CD14-positive monocyte (primary cell): ENCODE measurements around the gene CDX2. TPM values are rescaled to one million over a fixed set of nuclear protein-coding genes. Genes with fewer than 3 reads are reported as not detected.
A peak's percentile ranks its signal among the peaks of the same experiment; 100 is the strongest.

Experiments
- DNase-seq, 3 donors: peaks; one replicate each; pipeline ENCODE4 v3.0.0-alpha.2; 2011 to 2022
- H2AFZ ChIP-seq: 2 replicates; pipeline ENCODE4 v1.6.0; 2012; ENCODE audit warnings: mild to moderate bottlenecking, low read depth, low read length, inconsistent platforms; ENCODE audit not compliant: insufficient read depth, poor library complexity, severe bottlenecking
- H3K27ac ChIP-seq, 2 donors: 1 replicate in 1 of 2; 2 replicates in 1 of 2; pipeline ENCODE4 v1.5.1; 2012 to 2013; ENCODE audit warnings: low read length in 2 of 2, control low read depth in 1 of 2, inconsistent platforms in 1 of 2, low read depth in 1 of 2, mild to moderate bottlenecking in 1 of 2
- H3K27me3 ChIP-seq, 2 donors: one replicate each; pipeline versions ENCODE4 v1.6.0 to v1.6.1; 2011 to 2013; ENCODE audit warnings: low read length in 2 of 2; ENCODE audit not compliant: control insufficient read depth in 2 of 2, insufficient read depth in 2 of 2
- H3K36me3 ChIP-seq, 2 donors: replicated peaks in 1 of 2; 1 replicate in 1 of 2; 2 replicates in 1 of 2; pipeline versions ENCODE4 v1.5.1 to v1.6.1; 2012 to 2013; ENCODE audit warnings: low read length in 2 of 2, control low read depth in 1 of 2, inconsistent platforms in 1 of 2, mild to moderate bottlenecking in 1 of 2; ENCODE audit not compliant: insufficient read depth in 2 of 2, control insufficient read depth in 1 of 2
- H3K4me1 ChIP-seq, 2 donors: 1 replicate in 1 of 2; 2 replicates in 1 of 2; pipeline versions ENCODE4 v1.5.1 to v1.6.1; 2012 to 2013; ENCODE audit warnings: low read length in 2 of 2, control low read depth in 1 of 2, inconsistent platforms in 1 of 2, mild to moderate bottlenecking in 1 of 2, moderate library complexity in 1 of 2; ENCODE audit not compliant: insufficient read depth in 2 of 2, control insufficient read depth in 1 of 2
- H3K4me2 ChIP-seq: replicated peaks from 2 replicates; pipeline ENCODE3; 2012; ENCODE audit warnings: low read length, moderate library complexity, mild to moderate bottlenecking; ENCODE audit not compliant: poor library complexity, severe bottlenecking; ENCODE audit errors: extremely low read depth
- H3K4me3 ChIP-seq, 3 experiments: fragments of 200-600 bp in 1 of 3; sonication (generic) in 1 of 3; replicated peaks in 1 of 3; 1 replicate in 2 of 3; 2 replicates in 1 of 3; pipeline ENCODE4 v1.5.1; 2011 to 2013; ENCODE audit warnings: low read length in 3 of 3, mild to moderate bottlenecking in 3 of 3, control low read depth in 2 of 3, low read depth in 2 of 3, inconsistent platforms in 1 of 3, moderate library complexity in 1 of 3
- H3K79me2 ChIP-seq: 2 replicates; pipeline ENCODE4 v1.6.0; 2012; ENCODE audit warnings: mild to moderate bottlenecking, control low read depth, inconsistent platforms, low read length, moderate library complexity; ENCODE audit not compliant: insufficient read depth
- H3K9ac ChIP-seq: 2 replicates; pipeline ENCODE4 v1.6.0; 2017; ENCODE audit warnings: low read length, mild to moderate bottlenecking; ENCODE audit not compliant: insufficient read depth, poor library complexity, severe bottlenecking
- H3K9me3 ChIP-seq, 2 donors: replicated peaks in 1 of 2; 1 replicate in 1 of 2; 2 replicates in 1 of 2; pipeline versions ENCODE4 v1.5.1 to v1.6.1; 2012 to 2013; ENCODE audit warnings: low read length in 2 of 2, control low read depth in 1 of 2; ENCODE audit not compliant: control insufficient read depth in 1 of 2, insufficient read depth in 1 of 2
- H4K20me1 ChIP-seq: 2 replicates; pipeline ENCODE4 v1.6.0; 2012; ENCODE audit warnings: mild to moderate bottlenecking, low read length, control low read depth, moderate library complexity; ENCODE audit not compliant: insufficient read depth
- H3K27ac Mint-ChIP-seq, 7 donors: one replicate each; pipeline ENCODE4 v1.8.0; 2020; ENCODE audit warnings: mild to moderate bottlenecking in 7 of 7, mixed read lengths in 7 of 7, moderate library complexity in 6 of 7, inconsistent platforms in 2 of 7
- H3K27me3 Mint-ChIP-seq, 3 donors: one replicate each; pipeline ENCODE4 v1.8.0; 2021 to 2022; ENCODE audit warnings: low read depth in 3 of 3, mild to moderate bottlenecking in 3 of 3, mixed read lengths in 3 of 3, moderate library complexity in 3 of 3, inconsistent platforms in 1 of 3
- H3K36me3 Mint-ChIP-seq, 2 donors: one replicate each; pipeline ENCODE4 v1.8.0; 2020; ENCODE audit warnings: mixed read lengths in 2 of 2, inconsistent platforms in 1 of 2, mild to moderate bottlenecking in 1 of 2
- H3K4me1 Mint-ChIP-seq: one replicate; pipeline ENCODE4 v1.8.0; 2020; ENCODE audit warnings: mild to moderate bottlenecking, mixed read lengths
- H3K4me3 Mint-ChIP-seq, 2 donors: one replicate each; pipeline ENCODE4 v1.8.0; 2020; ENCODE audit warnings: mild to moderate bottlenecking in 2 of 2, mixed read lengths in 2 of 2, moderate library complexity in 1 of 2
- H3K9me3 Mint-ChIP-seq, 7 donors: one replicate each; pipeline ENCODE4 v1.8.0; 2020 to 2022; ENCODE audit warnings: mixed read lengths in 7 of 7, mild to moderate bottlenecking in 6 of 7, moderate library complexity in 6 of 7, inconsistent platforms in 2 of 7
- CTCF ChIP-seq: fragments of 200-600 bp; IDR thresholded peaks from one replicate; pipeline ENCODE4 v1.8.0; 2022; ENCODE audit warnings: antibody characterized with exemption, mild to moderate bottlenecking
- WGBS: methylation state at CpG from one replicate; pipeline ENCODE4 v1.1.5; 2013; ENCODE audit warnings: missing lambda C conversion rate; ENCODE audit not compliant: insufficient coverage; 5-methylcytosine and 5-hydroxymethylcytosine counted together
- intact Hi-C, 2 donors: fragments of 100-400 bp; cut with micrococcal nuclease; formaldehyde crosslinking; loops; one replicate each; pipeline versions ENCODE4 v1.15.0 to v1.15.1; 2023
- polyA plus RNA-seq, 3 donors: library from polyadenylated mRNA; depleted of rRNA in 1 of 3; unstranded in 2 of 3; stranded (reverse) in 1 of 3; fragments of 300-500 nt in 2 of 3; fragments of >200 nt in 1 of 3; fragmentation: Illumina TruSeq in 2 of 3; gene quantifications; 1 replicate in 2 of 3; 2 replicates in 1 of 3; pipeline ENCODE4 v1.2.3, GENCODE V29; 2012 to 2021

The CDX2 gene
- polyA plus RNA-seq, 3 donors: not detected

DNA sequence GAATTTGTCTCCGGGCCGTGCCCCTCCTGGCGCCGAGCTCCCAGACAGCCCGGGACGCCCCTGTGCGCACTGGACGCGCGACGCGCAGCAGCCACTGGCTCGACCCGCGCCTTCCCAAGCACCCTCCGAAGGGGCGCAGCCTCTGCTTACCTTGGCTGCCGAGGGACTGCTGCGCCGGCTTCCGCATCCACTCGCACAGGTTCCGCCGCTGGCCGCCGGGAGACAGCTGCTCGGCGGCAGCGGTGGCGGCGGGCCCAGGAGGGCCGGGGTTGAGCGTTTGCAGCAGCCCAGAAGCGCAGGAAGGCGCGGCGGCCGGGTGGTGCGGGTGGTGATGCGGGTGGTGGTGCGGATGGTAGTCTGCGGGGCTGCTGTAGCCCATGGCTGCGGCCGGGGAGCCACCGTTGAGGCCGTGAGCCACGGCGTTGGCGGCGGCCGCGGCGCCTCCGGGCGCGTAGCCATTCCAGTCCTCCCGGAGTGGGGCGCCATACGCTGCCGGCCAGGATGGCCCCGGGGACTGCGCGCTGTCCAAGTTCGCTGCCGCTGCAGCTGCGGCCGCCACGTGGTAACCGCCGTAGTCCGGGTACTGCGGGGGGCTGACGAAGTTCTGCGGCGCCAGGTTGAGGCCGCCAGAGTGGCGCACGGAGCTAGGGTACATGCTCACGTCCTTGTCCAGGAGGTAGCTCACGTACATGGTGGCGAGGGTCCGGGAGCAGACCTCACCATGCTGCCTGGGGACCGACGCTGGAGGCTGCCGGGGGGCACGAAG, 616 bp downstream of the CDX2 start:
- Histone ChIP-seq H3K4me2 (peak overlapping the region; percentile 41), H3K79me2 (no peaks in the 10 kb centered on the region), H3K4me3 (no peak overlapping the region), H3K9ac (no peak overlapping the region), H3K9me3 (peaks cover 0 to 44% of the 10 kb centered on the region in 2 donors), H2AFZ (no peak overlapping the region), H3K36me3 (no peaks in the 10 kb centered on the region), H3K27me3 (peaks cover 88 to 98% of the 10 kb centered on the region in 2 donors), H3K27ac (no peak overlapping the region), H4K20me1 (no peaks in the 10 kb centered on the region), H3K4me1 (peaks cover 3 to 12% of the 10 kb centered on the region in 2 donors)
- Mint-ChIP-seq H3K4me3 (peak overlapping the region in 1 of 2 donors; percentile 51), H3K27me3 (peaks cover 97 to 99% (median 98%) of the 10 kb centered on the region in 3 donors), H3K27ac (no peak overlapping the region), H3K9me3 (peaks cover 0 to 22% (median 8%) of the 10 kb centered on the region in 7 donors), H3K4me1 (peaks cover 26% of the 10 kb centered on the region), H3K36me3 (peaks cover 0 to 3% of the 10 kb centered on the region in 2 donors)
- DNase-seq: no peak
- intact Hi-C loops: no loop called here
- WGBS: under 1% methylated on average over 86 of the region's 86 CpGs
- no peak for TF ChIP-seq CTCF

GRCh38 chr13:27967736-27968315, 1.3 kb downstream of the CDX2 start:
- peaks cover 3 to 12% of the 10 kb centered on the region in 2 donors for H3K4me1 ChIP-seq
- TF ChIP-seq CTCF: no peak
- 6% methylated on average over 28 of the region's 33 CpGs for WGBS
- H2AFZ ChIP-seq: no peak overlapping the region
- no peak for DNase-seq
- H3K4me1 Mint-ChIP-seq: peaks cover 26% of the 10 kb centered on the region
- H3K36me3 Mint-ChIP-seq: peaks cover 0 to 3% of the 10 kb centered on the region in 2 donors
- peaks cover 0 to 22% (median 10%) of the 10 kb centered on the region in 7 donors for H3K9me3 Mint-ChIP-seq
- H3K9me3 ChIP-seq: peaks cover 0 to 44% of the 10 kb centered on the region in 2 donors
- no peak overlapping the region for H3K4me3 ChIP-seq
- H4K20me1 ChIP-seq: no peaks in the 10 kb centered on the region
- H3K36me3 ChIP-seq: no peaks in the 10 kb centered on the region
- peak overlapping the region in 1 of 7 donors; percentile 32 for H3K27ac Mint-ChIP-seq
- H3K9ac ChIP-seq: no peak overlapping the region
- H3K27me3 Mint-ChIP-seq: peaks cover 97 to 100% (median 98%) of the 10 kb centered on the region in 3 donors
- H3K4me3 Mint-ChIP-seq: peak overlapping the region in 1 of 2 donors; percentile 83
- intact Hi-C loops: no loop called here
- no peak overlapping the region for H3K4me2 ChIP-seq
- peaks cover 84 to 98% of the 10 kb centered on the region in 2 donors for H3K27me3 ChIP-seq
- H3K79me2 ChIP-seq: no peaks in the 10 kb centered on the region
- H3K27ac ChIP-seq: no peak overlapping the region
